GM18861 (cell line): ENCODE data around the gene ALKAL2.

Experiments
- ATAC-seq: cut with Tn5 transposase; IDR thresholded peaks from one replicate; pipeline ENCODE4 v1.9.1; 2021; ENCODE audit not compliant: unreplicated experiment

ALKAL2 gene

GRCh38 chr2:295090-295489 is 7.2 kb upstream of the ALKAL2 start:
- ATAC-seq, result no peak

GRCh38 chr2:290090-290722 is 2.3 kb upstream of the ALKAL2 start:
- no peak for ATAC-seq

- no peak for ATAC-seq
Measured at GRCh38 chr2:289362-290089, 1.6 kb upstream of the ALKAL2 start.

- ATAC-seq, result no peak
Measured at GRCh38 chr2:288758-289361, 969 bp upstream of the ALKAL2 start.

- no peak for ATAC-seq
Measured at GRCh38 chr2:287471-287885, 413 bp downstream of the ALKAL2 start.

GRCh38 chr2:286774-287392 is 1.0 kb downstream of the ALKAL2 start:
- ATAC-seq, result no peak

GRCh38 chr2:286035-286434 is 1.9 kb downstream of the ALKAL2 start:
- ATAC-seq, result no peak

- ATAC-seq, result no peak
Measured at GRCh38 chr2:285531-285930, 2.4 kb downstream of the ALKAL2 start.

GRCh38 chr2:284896-285492 is 2.9 kb downstream of the ALKAL2 start:
- ATAC-seq, result no peak

GRCh38 chr2:283996-284794 is 3.7 kb downstream of the ALKAL2 start:
- no peak for ATAC-seq

- no peak for ATAC-seq
Measured at GRCh38 chr2:282371-283263, 5.3 kb downstream of the ALKAL2 start.

- no peak for ATAC-seq
Measured at GRCh38 chr2:281381-281780, 6.5 kb downstream of the ALKAL2 start.

GRCh38 chr2:280650-281110 is 7.2 kb downstream of the ALKAL2 start:
- no peak for ATAC-seq

- no peak for ATAC-seq
Measured at GRCh38 chr2:279956-280649, 7.8 kb downstream of the ALKAL2 start.

GRCh38 chr2:279366-279765 is 8.5 kb downstream of the ALKAL2 start:
- ATAC-seq, result no peak

GRCh38 chr2:278927-279320 is 9.0 kb downstream of the ALKAL2 start:
- ATAC-seq, result no peak

- no peak for ATAC-seq
Measured at GRCh38 chr2:278312-278926, 9.5 kb downstream of the ALKAL2 start.

- peak; percentile 94 for ATAC-seq
Measured at GRCh38 chr2:275466-275865, 12.4 kb downstream of the ALKAL2 start.

- ATAC-seq, result no peak
Measured at GRCh38 chr2:274503-274902, 13.4 kb downstream of the ALKAL2 start.
